ENCODE results near the gene ZNF527. TPM values are rescaled to one million over a fixed set of nuclear protein-coding genes. Genes with fewer than 3 reads are reported as not detected.
A peak's percentile ranks its signal among the peaks of the same experiment; 100 is the strongest.

The ZNF527 gene
- total and polyA plus RNA-seq, 9 of the 15 experiments (the other 6 are each of a cell fraction or from before 2014, with no cell fraction given) = 0.18 to 1.4 (median 0.86) TPM

- TF ChIP-seq FOSL1 (tag; conservative IDR thresholded peaks at IDR 0.05) (no peak), DACH1 (IDR thresholded peaks at IDR 0.05; ENCODE audit: partially characterized antibody) (no peak), ZFP36 (IDR thresholded peaks at IDR 0.05; ENCODE audit: low read depth, low read length, partially characterized antibody) (no peak), SMC3 (conservative IDR thresholded peaks at IDR 0.05; ENCODE audit: insufficient read depth, low read depth, low read length) (no peak), TAF15 (IDR thresholded peaks at IDR 0.05; ENCODE audit: low read depth, low read length) (no peak), ZNF449 (CRISPR knock-in tag; IDR thresholded peaks at IDR 0.05) (no peak), CHAMP1 (IDR thresholded peaks at IDR 0.05) (no peak), PTRF (tag; IDR thresholded peaks at IDR 0.05) (no peak), KHSRP (IDR thresholded peaks at IDR 0.05) (no peak), JUND (IDR thresholded peaks at IDR 0.05; ENCODE audit: borderline replicate concordance, low read depth, low read length) (no peak), JUND (tag; IDR thresholded peaks at IDR 0.05; ENCODE audit: borderline replicate concordance, low read depth, low read length) (no peak; the same call in 2 of the 3 replicates), EP300 (IDR thresholded peaks at IDR 0.05; ENCODE audit: low read length) (no peak), ZNF184 (CRISPR knock-in tag; IDR thresholded peaks at IDR 0.05) (no peak), NFE2 (IDR thresholded peaks at IDR 0.05; ENCODE audit: low read depth) (no peak), HEY1 (CRISPR knock-in tag; IDR thresholded peaks at IDR 0.05; ENCODE audit: borderline replicate concordance) (no peak), ZBTB12 (CRISPR knock-in tag; IDR thresholded peaks at IDR 0.05) (0 out of 2 replicates have a peak, but pooled peaks have one; percentile 41), POLR3A (IDR thresholded peaks at IDR 0.05; ENCODE audit: borderline replicate concordance, extremely low read depth, insufficient read depth, insufficient read length) (no peak), KLF16 (IDR thresholded peaks at IDR 0.05) (no peak), THAP12 (CRISPR knock-in tag; IDR thresholded peaks at IDR 0.05) (no peak), BRF1 (IDR thresholded peaks at IDR 0.05; ENCODE audit: borderline replicate concordance, extremely low read depth, insufficient read length) (no peak)
Measured at GRCh38 chr19:37370880-37371661, at the start of gene ZNF527 (continued).

All from K562 (cell line).